HepG2 (cell line): ENCODE results near the gene PTPRN. TPM values are rescaled to one million over a fixed set of nuclear protein-coding genes. Genes with fewer than 3 reads are reported as not detected.

ENCODE experiments used
- ATAD3A ChIP-seq: sonication (generic); formaldehyde crosslinking; IDR thresholded peaks from 2 replicates; pipeline ENCODE4 v1.4.0; 2020; ENCODE audit warnings: missing genetic modification reagents
- KDM5A ChIP-seq: fragments of 200-600 bp; sonication (generic); IDR thresholded peaks from 2 replicates; pipeline ENCODE4 v1.7.0; 2018; ENCODE audit warnings: antibody characterized with exemption, mild to moderate bottlenecking, low read length, borderline replicate concordance
- KDM5B ChIP-seq: sonication (generic); formaldehyde crosslinking; IDR thresholded peaks from 2 replicates; pipeline ENCODE4 v1.4.0; 2020; ENCODE audit warnings: missing genetic modification reagents, mild to moderate bottlenecking, borderline replicate concordance
- MBD4 ChIP-seq: IDR thresholded peaks from 2 replicates; pipeline ENCODE4 v1.6.1; 2012; ENCODE audit warnings: low read length, inconsistent platforms, borderline replicate concordance
- MED13 ChIP-seq: sonication (generic); formaldehyde crosslinking; IDR thresholded peaks from 2 replicates; pipeline ENCODE4 v1.5.0; 2020; ENCODE audit warnings: missing genetic modification reagents
- NR1H2 ChIP-seq: sonication (generic); formaldehyde crosslinking; IDR thresholded peaks from 2 replicates; pipeline ENCODE4 v1.8.1; 2022; ENCODE audit warnings: low read depth, missing genetic modification reagents, borderline replicate concordance
- NR2F6 ChIP-seq, 2 experiments: IDR thresholded peaks; 2 replicates each; pipeline ENCODE4 v1.6.1; 2016; ENCODE audit warnings: antibody characterized with exemption in 1 of 2, mild to moderate bottlenecking in 1 of 2
- PPARG ChIP-seq: conservative IDR thresholded peaks from 2 replicates; pipeline ENCODE4 v1.6.1; 2016; ENCODE audit warnings: missing biosample characterization, missing genetic modification reagents
- ZMYM2 ChIP-seq: sonication (generic); formaldehyde crosslinking; IDR thresholded peaks from 2 replicates; pipeline ENCODE4 v1.8.0; 2022; ENCODE audit warnings: mild to moderate bottlenecking, missing genetic modification reagents
- ZNF34 ChIP-seq: sonication (generic); formaldehyde crosslinking; IDR thresholded peaks from 2 replicates; pipeline ENCODE4 v1.4.0; 2020; ENCODE audit warnings: mild to moderate bottlenecking, missing genetic modification reagents, borderline replicate concordance
- ZNF724P ChIP-seq: sonication (generic); formaldehyde crosslinking; IDR thresholded peaks from 2 replicates; pipeline ENCODE4 v1.8.0; 2022; ENCODE audit warnings: missing genetic modification reagents, borderline replicate concordance
- ZSCAN30 ChIP-seq: sonication (generic); formaldehyde crosslinking; IDR thresholded peaks from 2 replicates; pipeline ENCODE4 v1.5.0; 2020; ENCODE audit warnings: mild to moderate bottlenecking, missing genetic modification reagents
- polyA plus RNA-seq, 8 experiments: library from polyadenylated mRNA; depleted of rRNA in 3 of 8; stranded (reverse) in 7 of 8; unstranded in 1 of 8; fragments of >200 nt; fragmentation: Illumina TruSeq in 4 of 8; extraction: Trizol in 4 of 8; gene quantifications; 2 replicates each; pipeline versions ENCODE4 v1.2.1 to v1.2.3, GENCODE V29; 2011 to 2016; ENCODE audit warnings: low read depth in 4 of 8, missing spikeins in 1 of 8, mixed read lengths in 1 of 8; ENCODE audit not compliant: insufficient read depth in 1 of 8
- total RNA-seq, 5 experiments: library from RNA; depleted of rRNA; stranded (reverse); fragments of >200 nt; fragmentation: Illumina TruSeq; extraction: Trizol; gene quantifications; 2 replicates each; pipeline ENCODE4 v1.2.3, GENCODE V29; 2016; ENCODE audit warnings: low read depth in 1 of 5
- TF ChIP-seq, protein P1 (sequence below): sonication (generic); formaldehyde crosslinking; IDR thresholded peaks from 2 replicates; pipeline ENCODE4 v1.4.0; 2020; ENCODE audit warnings: mild to moderate bottlenecking, missing genetic modification reagents
- TF ChIP-seq, protein P2 (sequence below): sonication (generic); formaldehyde crosslinking; IDR thresholded peaks from 2 replicates; pipeline ENCODE4 v1.4.0; 2020; ENCODE audit warnings: missing genetic modification reagents
- TF ChIP-seq, protein P3 (sequence below): sonication (generic); formaldehyde crosslinking; conservative IDR thresholded peaks from 2 replicates; pipeline ENCODE4 v1.4.0; 2020; ENCODE audit warnings: missing genetic modification reagents
- TF ChIP-seq, protein P4 (sequence below): sonication (generic); formaldehyde crosslinking; IDR thresholded peaks from 2 replicates; pipeline ENCODE4 v1.4.0; 2020; ENCODE audit warnings: missing genetic modification reagents, mild to moderate bottlenecking, borderline replicate concordance

The PTPRN gene
- total and polyA plus RNA-seq, 2 of the 13 experiments (the other 11 are each of a cell fraction or from before 2014, with no cell fraction given) = 0.26 TPM; not detected in 1

DNA sequence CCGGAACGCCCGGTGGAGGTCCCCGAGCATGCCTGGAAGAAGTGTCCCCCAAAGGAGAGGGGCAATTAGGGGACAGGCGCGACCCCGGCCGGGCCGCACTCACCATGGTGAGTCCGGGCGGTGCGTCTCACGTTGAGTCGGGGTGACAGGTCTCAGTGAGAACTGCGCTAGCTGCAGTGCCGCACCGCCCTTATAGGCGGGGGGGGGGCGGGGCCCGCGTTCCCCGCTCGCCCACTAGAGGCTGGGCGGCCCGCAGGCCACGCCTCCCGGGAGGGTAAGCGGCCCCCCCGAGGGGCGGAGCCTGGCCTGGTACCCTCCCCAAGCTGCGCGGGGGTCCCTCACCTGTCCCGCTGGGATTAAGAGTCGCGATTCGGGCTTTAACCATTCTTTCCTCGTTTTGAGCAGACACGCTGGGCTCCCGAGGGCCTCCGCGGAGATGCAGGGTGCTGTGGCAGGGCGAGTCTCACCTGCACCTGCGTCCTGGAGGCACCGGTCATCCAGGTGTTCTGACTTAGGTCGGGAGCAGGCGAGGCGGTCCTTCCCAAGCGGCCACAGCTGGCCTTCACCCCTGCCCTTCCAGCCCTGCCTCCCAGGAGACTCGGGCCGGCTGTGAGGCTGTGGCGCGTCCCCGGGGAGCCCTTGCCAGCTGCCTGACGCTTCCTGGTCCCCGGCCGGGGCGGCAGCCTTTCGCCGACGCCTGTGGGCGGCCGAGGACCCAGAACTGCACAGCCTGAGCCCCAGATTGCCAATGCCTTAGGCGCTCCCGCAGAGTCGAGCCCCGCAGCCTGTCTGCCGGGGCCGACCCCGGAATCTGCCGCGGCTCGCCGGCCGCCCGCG lies 55.2 kb downstream of the PTPRN start, which contains the start of gene TUBA4A (continued):
- TF ChIP-seq MED13 = 0 out of 2 replicates have a peak, but pooled peaks have one; percentile 41
- TF ChIP-seq, protein P1, sequence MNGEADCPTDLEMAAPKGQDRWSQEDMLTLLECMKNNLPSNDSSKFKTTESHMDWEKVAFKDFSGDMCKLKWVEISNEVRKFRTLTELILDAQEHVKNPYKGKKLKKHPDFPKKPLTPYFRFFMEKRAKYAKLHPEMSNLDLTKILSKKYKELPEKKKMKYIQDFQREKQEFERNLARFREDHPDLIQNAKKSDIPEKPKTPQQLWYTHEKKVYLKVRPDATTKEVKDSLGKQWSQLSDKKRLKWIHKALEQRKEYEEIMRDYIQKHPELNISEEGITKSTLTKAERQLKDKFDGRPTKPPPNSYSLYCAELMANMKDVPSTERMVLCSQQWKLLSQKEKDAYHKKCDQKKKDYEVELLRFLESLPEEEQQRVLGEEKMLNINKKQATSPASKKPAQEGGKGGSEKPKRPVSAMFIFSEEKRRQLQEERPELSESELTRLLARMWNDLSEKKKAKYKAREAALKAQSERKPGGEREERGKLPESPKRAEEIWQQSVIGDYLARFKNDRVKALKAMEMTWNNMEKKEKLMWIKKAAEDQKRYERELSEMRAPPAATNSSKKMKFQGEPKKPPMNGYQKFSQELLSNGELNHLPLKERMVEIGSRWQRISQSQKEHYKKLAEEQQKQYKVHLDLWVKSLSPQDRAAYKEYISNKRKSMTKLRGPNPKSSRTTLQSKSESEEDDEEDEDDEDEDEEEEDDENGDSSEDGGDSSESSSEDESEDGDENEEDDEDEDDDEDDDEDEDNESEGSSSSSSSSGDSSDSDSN (CRISPR knock-in tag) = 0 out of 2 replicates have a peak, but pooled peaks have one; percentile 12
- TF ChIP-seq NR1H2 = no peak
- TF ChIP-seq ATAD3A (CRISPR knock-in tag) = no peak
- no peak for TF ChIP-seq PPARG (CRISPR knock-in tag)
- TF ChIP-seq ZSCAN30 (CRISPR knock-in tag) = no peak
- TF ChIP-seq ZNF34 (CRISPR knock-in tag) = no peak
- no peak for TF ChIP-seq NR2F6 (IDR thresholded peaks at IDR 0.05)
- 0 out of 2 replicates have a peak, but pooled peaks have one; percentile 23 for TF ChIP-seq NR2F6 (CRISPR knock-in tag; IDR thresholded peaks at IDR 0.05)
- TF ChIP-seq, protein P2, sequence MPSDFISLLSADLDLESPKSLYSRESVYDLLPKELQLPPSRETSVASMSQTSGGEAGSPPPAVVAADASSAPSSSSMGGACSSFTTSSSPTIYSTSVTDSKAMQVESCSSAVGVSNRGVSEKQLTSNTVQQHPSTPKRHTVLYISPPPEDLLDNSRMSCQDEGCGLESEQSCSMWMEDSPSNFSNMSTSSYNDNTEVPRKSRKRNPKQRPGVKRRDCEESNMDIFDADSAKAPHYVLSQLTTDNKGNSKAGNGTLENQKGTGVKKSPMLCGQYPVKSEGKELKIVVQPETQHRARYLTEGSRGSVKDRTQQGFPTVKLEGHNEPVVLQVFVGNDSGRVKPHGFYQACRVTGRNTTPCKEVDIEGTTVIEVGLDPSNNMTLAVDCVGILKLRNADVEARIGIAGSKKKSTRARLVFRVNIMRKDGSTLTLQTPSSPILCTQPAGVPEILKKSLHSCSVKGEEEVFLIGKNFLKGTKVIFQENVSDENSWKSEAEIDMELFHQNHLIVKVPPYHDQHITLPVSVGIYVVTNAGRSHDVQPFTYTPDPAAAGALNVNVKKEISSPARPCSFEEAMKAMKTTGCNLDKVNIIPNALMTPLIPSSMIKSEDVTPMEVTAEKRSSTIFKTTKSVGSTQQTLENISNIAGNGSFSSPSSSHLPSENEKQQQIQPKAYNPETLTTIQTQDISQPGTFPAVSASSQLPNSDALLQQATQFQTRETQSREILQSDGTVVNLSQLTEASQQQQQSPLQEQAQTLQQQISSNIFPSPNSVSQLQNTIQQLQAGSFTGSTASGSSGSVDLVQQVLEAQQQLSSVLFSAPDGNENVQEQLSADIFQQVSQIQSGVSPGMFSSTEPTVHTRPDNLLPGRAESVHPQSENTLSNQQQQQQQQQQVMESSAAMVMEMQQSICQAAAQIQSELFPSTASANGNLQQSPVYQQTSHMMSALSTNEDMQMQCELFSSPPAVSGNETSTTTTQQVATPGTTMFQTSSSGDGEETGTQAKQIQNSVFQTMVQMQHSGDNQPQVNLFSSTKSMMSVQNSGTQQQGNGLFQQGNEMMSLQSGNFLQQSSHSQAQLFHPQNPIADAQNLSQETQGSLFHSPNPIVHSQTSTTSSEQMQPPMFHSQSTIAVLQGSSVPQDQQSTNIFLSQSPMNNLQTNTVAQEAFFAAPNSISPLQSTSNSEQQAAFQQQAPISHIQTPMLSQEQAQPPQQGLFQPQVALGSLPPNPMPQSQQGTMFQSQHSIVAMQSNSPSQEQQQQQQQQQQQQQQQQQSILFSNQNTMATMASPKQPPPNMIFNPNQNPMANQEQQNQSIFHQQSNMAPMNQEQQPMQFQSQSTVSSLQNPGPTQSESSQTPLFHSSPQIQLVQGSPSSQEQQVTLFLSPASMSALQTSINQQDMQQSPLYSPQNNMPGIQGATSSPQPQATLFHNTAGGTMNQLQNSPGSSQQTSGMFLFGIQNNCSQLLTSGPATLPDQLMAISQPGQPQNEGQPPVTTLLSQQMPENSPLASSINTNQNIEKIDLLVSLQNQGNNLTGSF (CRISPR knock-in tag) = no peak; the same call in 1 of the 2 replicates
- peak; percentile 30 for TF ChIP-seq KDM5B (CRISPR knock-in tag)
- 0 out of 2 replicates have a peak, but pooled peaks have one; percentile 46 for TF ChIP-seq ZMYM2 (CRISPR knock-in tag)
- TF ChIP-seq, protein P3, sequence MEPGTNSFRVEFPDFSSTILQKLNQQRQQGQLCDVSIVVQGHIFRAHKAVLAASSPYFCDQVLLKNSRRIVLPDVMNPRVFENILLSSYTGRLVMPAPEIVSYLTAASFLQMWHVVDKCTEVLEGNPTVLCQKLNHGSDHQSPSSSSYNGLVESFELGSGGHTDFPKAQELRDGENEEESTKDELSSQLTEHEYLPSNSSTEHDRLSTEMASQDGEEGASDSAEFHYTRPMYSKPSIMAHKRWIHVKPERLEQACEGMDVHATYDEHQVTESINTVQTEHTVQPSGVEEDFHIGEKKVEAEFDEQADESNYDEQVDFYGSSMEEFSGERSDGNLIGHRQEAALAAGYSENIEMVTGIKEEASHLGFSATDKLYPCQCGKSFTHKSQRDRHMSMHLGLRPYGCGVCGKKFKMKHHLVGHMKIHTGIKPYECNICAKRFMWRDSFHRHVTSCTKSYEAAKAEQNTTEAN (CRISPR knock-in tag) = 0 out of 2 replicates have a peak, but pooled peaks have one; percentile 24
- TF ChIP-seq MBD4 = no peak
- no peak for TF ChIP-seq KDM5A
- TF ChIP-seq ZNF724P (CRISPR knock-in tag) = 0 out of 2 replicates have a peak, but pooled peaks have one; percentile 2
- TF ChIP-seq, protein P4, sequence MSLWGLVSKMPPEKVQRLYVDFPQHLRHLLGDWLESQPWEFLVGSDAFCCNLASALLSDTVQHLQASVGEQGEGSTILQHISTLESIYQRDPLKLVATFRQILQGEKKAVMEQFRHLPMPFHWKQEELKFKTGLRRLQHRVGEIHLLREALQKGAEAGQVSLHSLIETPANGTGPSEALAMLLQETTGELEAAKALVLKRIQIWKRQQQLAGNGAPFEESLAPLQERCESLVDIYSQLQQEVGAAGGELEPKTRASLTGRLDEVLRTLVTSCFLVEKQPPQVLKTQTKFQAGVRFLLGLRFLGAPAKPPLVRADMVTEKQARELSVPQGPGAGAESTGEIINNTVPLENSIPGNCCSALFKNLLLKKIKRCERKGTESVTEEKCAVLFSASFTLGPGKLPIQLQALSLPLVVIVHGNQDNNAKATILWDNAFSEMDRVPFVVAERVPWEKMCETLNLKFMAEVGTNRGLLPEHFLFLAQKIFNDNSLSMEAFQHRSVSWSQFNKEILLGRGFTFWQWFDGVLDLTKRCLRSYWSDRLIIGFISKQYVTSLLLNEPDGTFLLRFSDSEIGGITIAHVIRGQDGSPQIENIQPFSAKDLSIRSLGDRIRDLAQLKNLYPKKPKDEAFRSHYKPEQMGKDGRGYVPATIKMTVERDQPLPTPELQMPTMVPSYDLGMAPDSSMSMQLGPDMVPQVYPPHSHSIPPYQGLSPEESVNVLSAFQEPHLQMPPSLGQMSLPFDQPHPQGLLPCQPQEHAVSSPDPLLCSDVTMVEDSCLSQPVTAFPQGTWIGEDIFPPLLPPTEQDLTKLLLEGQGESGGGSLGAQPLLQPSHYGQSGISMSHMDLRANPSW = no peak
